Activated CD4-positive, alpha-beta T cell treated with anti-CD3 and anti-CD28 coated beads, Interleukin-2, amount 50 U/mL, for 16 hours (primary cell): ENCODE results near the gene SLC25A26.

Experiments used
- DNase-seq: peaks from one replicate; pipeline ENCODE4 v3.0.0-alpha.2; 2020

SLC25A26 gene

GRCh38 chr3:66399529-66400232, 178.9 kb downstream of the SLC25A26 start:
- DNase-seq = no peak

DNA sequence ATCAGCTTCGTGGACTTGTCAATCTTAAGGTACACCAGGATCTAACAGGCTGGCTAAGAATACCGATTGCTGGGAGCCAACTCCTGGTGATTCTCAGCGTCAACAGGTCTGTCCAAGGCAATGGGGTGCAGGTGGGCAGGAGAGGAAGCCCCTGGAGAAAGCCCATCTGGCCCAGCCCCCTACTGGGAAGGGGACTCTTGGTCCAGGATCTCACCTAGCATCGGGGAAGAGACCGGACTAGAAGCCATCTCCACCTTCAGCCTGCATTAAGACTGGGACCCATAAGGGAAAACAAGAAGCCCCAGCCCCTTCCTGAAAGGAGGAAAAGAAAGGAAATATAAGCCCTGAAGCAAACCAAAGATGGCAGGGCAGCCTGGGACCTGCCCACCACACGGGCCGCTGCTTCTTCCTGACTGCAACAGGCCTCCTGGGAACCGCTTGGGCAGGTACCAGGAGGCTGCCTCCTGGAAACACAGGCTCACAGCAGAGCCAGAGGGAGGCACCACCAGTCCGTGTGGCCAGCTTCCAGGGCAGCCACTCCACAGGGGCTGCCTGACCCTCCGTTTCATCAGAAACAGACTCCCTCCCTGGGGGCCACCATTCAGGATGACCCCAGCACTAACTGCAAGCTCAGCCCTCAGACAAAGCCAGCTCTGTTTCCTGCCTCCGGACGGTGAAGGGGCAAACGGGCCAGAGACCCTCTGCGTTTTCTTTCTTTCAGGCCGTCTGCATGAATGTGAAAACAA, 179.8 kb downstream of the SLC25A26 start:
- no peak for DNase-seq

DNA sequence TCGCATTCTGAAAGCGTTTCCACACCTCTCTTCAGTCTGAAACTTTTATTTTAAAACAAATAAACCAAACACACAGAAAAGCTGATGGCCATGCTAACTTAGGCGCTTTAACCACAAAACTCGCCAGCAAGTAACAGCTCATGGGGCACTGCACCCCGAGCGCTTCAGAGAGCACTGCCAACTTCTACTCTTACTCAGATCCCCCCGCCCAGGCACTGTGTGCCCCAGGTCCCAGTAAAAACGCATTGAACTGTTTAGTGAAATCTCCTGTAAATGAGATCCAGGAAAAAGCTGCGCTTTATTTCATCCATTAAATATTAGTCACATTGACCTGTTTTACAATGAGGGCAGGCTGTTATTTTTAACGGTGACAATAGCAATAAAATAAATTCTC, 180.4 kb downstream of the SLC25A26 start:
- DNase-seq = no peak

- no peak for DNase-seq
These were observed 181.1 kb downstream of the SLC25A26 start for GRCh38 chr3:66401675-66402491.

DNA sequence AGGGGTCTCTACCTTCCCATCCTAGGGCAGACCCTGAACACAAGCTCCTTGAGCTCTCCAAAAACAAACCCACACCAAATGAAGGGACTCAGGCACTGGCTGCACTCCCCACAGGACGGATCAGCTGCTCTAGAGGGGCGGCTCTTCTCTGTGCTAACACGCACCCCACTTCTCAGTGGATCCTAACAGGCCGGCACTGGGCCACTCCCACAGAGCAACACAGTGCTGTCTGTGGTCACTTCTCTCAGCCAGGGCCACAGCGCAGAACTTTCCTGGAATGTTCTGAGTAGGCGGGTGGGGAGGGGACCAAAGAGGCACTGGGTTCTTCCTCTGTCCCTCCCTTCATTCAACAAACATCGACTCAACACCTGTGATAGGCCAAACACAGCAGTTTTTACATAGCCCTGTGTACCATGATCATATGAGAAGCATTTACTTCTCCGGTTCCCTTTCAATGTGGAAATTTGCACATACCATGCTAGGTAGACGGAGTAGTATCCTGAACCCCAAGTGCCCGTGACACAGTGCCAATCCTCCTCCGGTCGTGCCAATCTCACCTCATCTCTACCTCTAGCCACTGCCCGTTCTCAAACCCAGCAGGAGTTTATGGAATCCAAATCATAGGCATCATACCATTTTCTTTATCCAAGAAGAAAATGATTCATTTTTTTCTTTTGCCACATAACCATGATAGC, 181.9 kb downstream of the SLC25A26 start:
- DNase-seq = no peak

GRCh38 chr3:66403323-66403990, 182.7 kb downstream of the SLC25A26 start:
- no peak for DNase-seq

DNA sequence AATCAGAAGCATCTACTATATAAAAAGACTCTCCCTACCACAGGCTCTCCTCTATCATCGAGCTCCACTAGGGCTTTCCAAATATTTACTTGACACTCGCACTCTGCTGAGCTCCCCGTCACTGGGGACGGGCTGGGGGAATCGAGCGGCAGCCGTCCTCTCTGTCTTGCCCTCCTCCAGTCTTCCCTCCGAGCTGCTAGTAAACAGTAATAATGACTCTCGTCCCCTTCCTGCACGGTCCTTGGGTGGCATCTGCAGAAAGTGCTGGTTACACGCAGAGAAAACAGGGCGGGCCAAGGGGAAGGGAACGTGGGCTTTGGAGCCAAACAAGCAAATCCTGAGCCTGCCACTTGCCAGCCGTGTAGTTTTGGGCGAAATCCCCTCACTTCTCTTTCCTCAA, 183.4 kb downstream of the SLC25A26 start:
- DNase-seq = no peak

DNA sequence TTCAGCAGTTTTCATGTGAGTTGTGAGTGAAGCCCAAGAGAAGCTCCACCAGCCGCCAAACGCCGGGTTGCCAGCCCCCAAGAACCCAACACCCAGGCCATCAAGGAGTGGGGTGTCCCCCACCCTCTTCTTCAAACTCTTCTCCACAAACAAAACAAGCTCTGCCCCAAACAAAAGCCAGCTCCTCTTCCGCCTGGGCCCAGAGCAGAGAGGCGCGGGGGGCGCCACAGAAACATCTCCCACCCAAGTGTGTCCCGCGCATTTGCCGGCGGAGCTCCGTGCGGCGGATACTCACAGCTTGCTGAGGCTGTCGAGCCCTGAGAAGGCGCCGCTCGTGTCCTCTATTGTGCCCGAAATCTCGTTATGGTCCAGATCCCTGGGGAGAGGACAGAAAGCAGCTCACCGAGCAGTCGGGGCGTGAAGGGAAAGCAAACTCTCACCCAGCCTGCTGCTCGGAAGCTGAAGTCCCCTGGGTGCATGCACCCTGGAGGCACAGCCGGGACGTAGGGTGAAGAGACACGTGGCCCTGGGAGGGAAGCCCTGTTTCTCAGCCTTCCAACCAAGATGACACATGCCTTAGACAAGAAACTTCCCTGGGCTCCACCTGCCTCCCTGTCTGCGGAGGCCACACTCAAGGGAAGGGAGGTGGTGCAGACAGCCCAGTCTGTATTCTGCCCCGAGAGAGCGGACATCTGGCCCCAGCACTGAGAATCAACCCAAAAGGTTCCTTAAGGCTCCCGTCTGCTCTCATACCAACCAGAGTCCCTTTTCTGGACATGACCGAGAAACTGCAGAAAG, 184.3 kb downstream of the SLC25A26 start:
- DNase-seq = no peak

GRCh38 chr3:66405701-66406091, 184.9 kb downstream of the SLC25A26 start:
- DNase-seq = no peak

DNA sequence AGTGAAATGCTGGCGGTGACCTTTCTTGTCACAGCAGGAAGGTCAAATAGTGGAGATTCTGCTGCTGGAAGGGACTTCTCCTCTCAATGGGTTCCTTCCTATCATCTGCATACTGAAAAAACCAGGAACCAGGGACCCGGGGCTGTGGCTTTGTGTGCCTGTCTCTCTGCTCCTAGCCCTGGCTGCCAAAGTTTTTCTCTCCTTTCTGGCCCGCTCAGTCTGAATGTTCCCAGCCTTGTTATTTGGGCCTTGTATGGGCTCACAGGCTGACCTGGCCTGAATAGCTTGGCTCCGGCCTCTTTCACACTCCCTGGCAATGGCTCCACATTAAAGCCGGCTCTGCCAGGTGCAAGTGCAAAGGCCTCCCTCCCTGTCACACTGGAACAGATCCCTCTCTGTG, 185.4 kb downstream of the SLC25A26 start:
- no peak for DNase-seq

GRCh38 chr3:66406831-66407610, 186.2 kb downstream of the SLC25A26 start:
- no peak for DNase-seq

DNA sequence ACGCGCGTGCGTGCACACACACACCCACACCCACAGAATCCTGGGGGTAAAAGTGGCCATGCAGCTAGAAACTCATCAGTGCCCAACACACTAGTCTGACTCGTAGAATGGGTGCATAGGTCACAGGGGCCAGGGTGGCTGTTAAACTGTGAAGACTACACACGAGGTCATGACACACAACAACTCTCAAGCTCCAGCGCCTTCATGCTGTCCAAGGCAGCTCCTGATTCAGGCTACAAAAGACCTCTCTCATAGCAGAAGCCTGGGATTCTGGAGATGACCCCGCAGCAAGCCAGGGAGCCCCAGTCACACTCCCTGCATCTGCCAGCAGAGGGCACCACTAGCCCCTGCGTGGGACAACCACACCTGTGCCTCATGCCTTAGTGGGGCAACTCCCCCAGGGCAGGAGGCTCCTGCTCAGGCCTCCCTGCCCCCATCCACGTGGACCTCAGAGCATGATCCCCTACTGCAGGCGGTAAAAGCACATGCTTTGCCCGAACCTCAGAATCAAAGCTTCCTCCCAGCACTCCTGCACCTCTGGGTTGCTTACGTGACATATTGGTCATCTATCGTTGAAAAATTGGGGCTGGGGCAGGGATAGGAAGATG, 186.9 kb downstream of the SLC25A26 start:
- peak; percentile 75 for DNase-seq

DNA sequence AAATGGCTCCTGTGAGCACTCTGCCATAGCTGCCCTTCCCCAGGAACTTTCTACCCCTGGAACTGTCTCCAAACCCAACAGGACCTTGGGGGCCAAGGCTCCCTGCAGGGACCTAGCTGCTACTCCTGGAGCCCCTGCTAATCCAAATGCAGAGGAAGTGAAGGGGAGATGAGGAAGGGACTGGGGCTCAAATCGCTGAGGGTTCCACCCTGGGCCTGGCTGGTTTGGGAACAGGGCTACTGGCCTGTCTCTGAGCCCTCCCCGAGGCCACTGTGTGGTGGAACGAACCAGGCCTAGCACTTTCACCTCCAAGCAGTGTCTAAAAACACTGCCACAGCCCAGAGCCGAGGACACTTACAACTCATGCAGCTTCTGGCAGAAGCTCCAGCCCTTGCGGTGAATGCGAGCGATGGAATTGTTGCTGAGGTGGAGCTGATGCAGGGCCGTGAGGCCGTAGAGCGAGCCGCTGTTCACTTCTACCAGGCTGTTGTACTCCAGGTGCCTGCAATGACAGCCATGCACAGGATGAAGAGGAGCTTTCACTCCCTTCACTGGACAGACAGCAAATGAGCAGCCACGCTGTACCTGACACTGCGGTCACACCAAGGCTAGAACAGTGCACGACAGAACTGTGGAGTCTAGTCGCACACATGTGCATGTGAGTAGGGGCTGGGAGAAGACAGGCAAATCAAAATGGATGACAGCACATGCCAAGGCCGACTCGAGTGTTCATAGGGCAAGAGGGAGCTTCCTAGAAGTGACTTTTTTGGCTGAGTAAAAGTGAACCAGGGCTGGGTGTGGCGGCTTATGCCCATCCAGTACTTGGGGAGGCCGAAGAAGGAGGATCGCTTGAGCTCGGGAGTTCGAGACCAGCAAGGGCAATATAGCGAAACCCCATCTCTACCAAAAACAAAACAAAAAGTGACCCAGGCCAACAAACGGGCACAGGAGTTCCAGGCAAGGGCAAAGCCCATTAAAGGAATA, 189.3 kb downstream of the SLC25A26 start:
- DNase-seq = no peak

GRCh38 chr3:66410976-66411375, 190.2 kb downstream of the SLC25A26 start:
- no peak for DNase-seq

DNA sequence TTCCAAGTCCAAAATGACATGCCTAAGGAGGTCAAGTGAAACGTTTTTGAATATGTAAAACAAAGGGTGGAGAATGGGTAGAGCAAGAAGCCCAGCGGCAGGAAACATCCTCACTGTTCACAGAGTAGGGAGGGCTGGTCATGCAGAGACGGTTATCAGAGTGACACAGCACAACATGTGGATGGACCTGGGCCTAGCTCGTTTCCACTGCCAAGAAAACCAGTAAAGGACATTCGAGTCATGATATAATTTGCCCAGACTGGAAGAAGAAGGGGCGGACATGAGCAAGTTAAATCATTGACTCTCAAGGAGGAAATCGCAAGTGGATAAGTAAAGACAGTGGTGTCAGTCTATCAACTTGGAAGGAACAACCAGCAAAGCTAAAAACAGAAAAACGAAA, 190.7 kb downstream of the SLC25A26 start:
- DNase-seq = no peak

GRCh38 chr3:66411961-66412887, 191.4 kb downstream of the SLC25A26 start:
- no peak for DNase-seq

DNA sequence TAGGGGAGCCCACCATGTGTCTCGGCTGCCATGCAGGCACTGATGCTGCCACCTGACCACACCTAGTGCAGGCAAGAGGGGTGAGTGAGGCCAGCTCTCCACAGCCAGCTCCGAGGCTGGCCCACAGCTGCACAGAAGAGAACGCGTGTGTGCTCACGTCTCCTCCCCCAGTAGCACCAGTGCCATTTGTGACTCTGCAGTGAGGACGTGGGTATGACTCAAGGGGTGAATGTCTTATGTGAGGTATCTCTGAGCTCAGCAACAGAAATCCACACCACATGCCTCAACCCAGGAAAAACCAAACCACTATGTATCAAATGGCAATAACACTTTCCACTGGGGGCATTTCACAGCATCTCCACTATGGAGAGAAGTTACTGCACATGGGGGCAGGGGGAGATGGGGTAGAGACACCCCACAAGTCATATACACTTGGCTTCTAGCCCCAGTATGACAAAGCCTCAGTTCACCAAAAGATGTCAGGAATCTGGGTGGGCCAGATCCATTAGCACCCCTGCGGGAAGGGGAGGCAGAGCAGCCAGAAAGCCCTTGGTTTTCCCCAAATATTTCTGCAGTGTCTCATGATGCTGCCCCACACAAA, 192.4 kb downstream of the SLC25A26 start:
- DNase-seq = peak; percentile 27
